SK-N-SH (cell line): Measurements from ENCODE around the gene PNMA1. TPM values are rescaled to one million over a fixed set of nuclear protein-coding genes. Genes with fewer than 3 reads are reported as not detected.

ENCODE experiments used
- CTCF ChIA-PET: fragments of 300-600, 350-600 bp; formaldehyde crosslinking; extraction: SDS; loops from one replicate; lab custom pipeline; 2021; lab: Yijun Ruan, JAX
- POLR2A ChIA-PET: fragments of 350-600 bp; sonication (Branson Sonifier 250); formaldehyde crosslinking; extraction: SDS; loops from one replicate; lab custom pipeline; 2020; ENCODE audit warnings: antibody characterized with exemption, inconsistent platforms; lab: Yijun Ruan, JAX
- DNase-seq: peaks from one replicate; pipeline ENCODE4 v3.0.0; 2012
- H2AFZ ChIP-seq: fragments of 200-600 bp; sonication (generic); 2 replicates; pipeline ENCODE4 v1.8.1; 2016; ENCODE audit warnings: antibody characterized with exemption, mild to moderate bottlenecking, low read depth
- H3F3A ChIP-seq: fragments of 200-600 bp; sonication (generic); replicated peaks from 2 replicates; pipeline ENCODE3; 2016; ENCODE audit warnings: antibody characterized with exemption, mild to moderate bottlenecking; ENCODE audit not compliant: insufficient read depth
- H3K27ac ChIP-seq, 2 experiments: fragments of 200-500 bp in 1 of 2; fragments of 200-600 bp in 1 of 2; sonication (Bioruptor generic) in 1 of 2; sonication (generic), shearing (Covaris generic) in 1 of 2; 2 replicates each; pipeline versions ENCODE4 v1.5.1 to v1.6.1; 2014 to 2016; ENCODE audit warnings: low read depth in 2 of 2, inconsistent platforms in 1 of 2, low read length in 1 of 2, mild to moderate bottlenecking in 1 of 2, mixed read lengths in 1 of 2
- H3K27me3 ChIP-seq: fragments of 200-600 bp; sonication (generic), shearing (Covaris generic); 2 replicates; pipeline ENCODE4 v1.6.1; 2016; ENCODE audit warnings: mixed run types; ENCODE audit not compliant: insufficient read depth
- H3K36me3 ChIP-seq, 2 experiments: fragments of 200-500 bp in 1 of 2; fragments of 200-600 bp in 1 of 2; sonication (Bioruptor generic) in 1 of 2; sonication (generic) in 1 of 2; replicated peaks in 1 of 2; 2 replicates each; pipeline versions ENCODE3 to v1.5.1; 2014 to 2016; ENCODE audit warnings: low read length in 1 of 2, mild to moderate bottlenecking in 1 of 2; ENCODE audit not compliant: insufficient read depth in 2 of 2, control insufficient read depth in 1 of 2
- H3K4me1 ChIP-seq, 2 experiments: fragments of 200-500 bp in 1 of 2; fragments of 200-600 bp in 1 of 2; sonication (Bioruptor generic) in 1 of 2; sonication (generic), shearing (Covaris generic) in 1 of 2; 2 replicates each; pipeline versions ENCODE4 v1.5.1 to v1.6.1; 2014 to 2016; ENCODE audit warnings: low read depth in 1 of 2, low read length in 1 of 2, mixed run types in 1 of 2; ENCODE audit not compliant: insufficient read depth in 2 of 2, control insufficient read depth in 1 of 2
- H3K4me2 ChIP-seq: fragments of 200-600 bp; sonication (generic), shearing (Covaris generic); 2 replicates; pipeline ENCODE4 v1.6.1; 2017; ENCODE audit warnings: mixed run types
- H3K4me3 ChIP-seq, 2 experiments: fragments of 200-500 bp in 1 of 2; fragments of 200-600 bp in 1 of 2; sonication (Bioruptor generic) in 1 of 2; sonication (generic), shearing (Covaris generic) in 1 of 2; 2 replicates each; pipeline versions ENCODE4 v1.5.1 to v1.8.1; 2014 to 2016; ENCODE audit warnings: low read depth in 2 of 2, inconsistent platforms in 1 of 2, low read length in 1 of 2, mild to moderate bottlenecking in 1 of 2, mixed read lengths in 1 of 2, moderate library complexity in 1 of 2
- H3K79me2 ChIP-seq: fragments of 200-600 bp; sonication (generic); 2 replicates; pipeline ENCODE4 v1.8.1; 2017; ENCODE audit warnings: mild to moderate bottlenecking; ENCODE audit not compliant: insufficient read depth
- H3K9ac ChIP-seq: fragments of 200-600 bp; sonication (generic); 2 replicates; pipeline ENCODE4 v1.6.1; 2017; ENCODE audit warnings: mixed run types
- H3K9me2 ChIP-seq: fragments of 200-600 bp; sonication (generic); 2 replicates; pipeline ENCODE4 v1.6.1; 2017; ENCODE audit warnings: mixed run types
- H3K9me3 ChIP-seq: fragments of 200-600 bp; sonication (generic); 2 replicates; pipeline ENCODE4 v1.6.1; 2017; ENCODE audit warnings: mixed run types, mild to moderate bottlenecking, moderate library complexity
- H4K20me1 ChIP-seq: fragments of 200-600 bp; sonication (generic); 2 replicates; pipeline ENCODE4 v1.6.1; 2017; ENCODE audit warnings: mild to moderate bottlenecking, mixed run types; ENCODE audit not compliant: insufficient read depth
- CTCF ChIP-seq: fragments of 200-600 bp; sonication (generic); IDR thresholded peaks from 2 replicates; pipeline ENCODE4 v1.6.1; 2017; ENCODE audit warnings: antibody characterized with exemption, mild to moderate bottlenecking, moderate library complexity
- ELF1 ChIP-seq: IDR thresholded peaks from 2 replicates; pipeline ENCODE4 v1.4.0; 2012
- EZH2phosphoT487 ChIP-seq: fragments of 200-600 bp; sonication (generic); IDR thresholded peaks from 2 replicates; pipeline ENCODE4 v1.6.1; 2017; ENCODE audit warnings: low read depth, mixed run types, mild to moderate bottlenecking, antibody characterized with exemption, moderate library complexity, borderline replicate concordance
- GABPA ChIP-seq: IDR thresholded peaks from 2 replicates; pipeline ENCODE4 v1.4.0; 2012; ENCODE audit warnings: low read depth, mild to moderate bottlenecking
- GATA2 ChIP-seq: sonication (generic); formaldehyde crosslinking; IDR thresholded peaks from 2 replicates; pipeline ENCODE4 v1.5.0; 2020; ENCODE audit warnings: mild to moderate bottlenecking, missing genetic modification reagents
- MEF2A ChIP-seq: IDR thresholded peaks from 2 replicates; pipeline ENCODE4 v1.4.0; 2012; ENCODE audit warnings: low read depth, borderline replicate concordance
- MXI1 ChIP-seq: IDR thresholded peaks from 2 replicates; pipeline ENCODE4 v1.6.1; 2012; ENCODE audit warnings: mild to moderate bottlenecking, low read depth, low read length, improper control_type of control experiment
- NRF1 ChIP-seq: IDR thresholded peaks from 2 replicates; pipeline ENCODE4 v1.6.1; 2012; ENCODE audit warnings: low read depth, mild to moderate bottlenecking, low read length
- PBX3 ChIP-seq: IDR thresholded peaks from 2 replicates; pipeline ENCODE4; 2012
- POLR2AphosphoS5 ChIP-seq: IDR thresholded peaks from 2 replicates; pipeline ENCODE4 v1.6.1; 2012; ENCODE audit warnings: low read depth, low read length
- RCOR1 ChIP-seq: fragments of 150-350 bp; IDR thresholded peaks from 2 replicates; pipeline ENCODE4 v1.6.1; 2017; ENCODE audit warnings: antibody characterized with exemption, low read length
- RFX5 ChIP-seq: IDR thresholded peaks from 2 replicates; pipeline ENCODE4 v1.6.1; 2012; ENCODE audit warnings: mild to moderate bottlenecking, improper control_type of control experiment, low read length
- SIN3A ChIP-seq: IDR thresholded peaks from 2 replicates; pipeline ENCODE4 v1.6.1; 2012; ENCODE audit warnings: low read depth, mild to moderate bottlenecking, low read length, moderate library complexity, borderline replicate concordance
- TCF12 ChIP-seq: IDR thresholded peaks from 2 replicates; pipeline ENCODE4 v1.4.0; 2012
- TEAD4 ChIP-seq: IDR thresholded peaks from 2 replicates; pipeline ENCODE4 v1.4.0; 2012; ENCODE audit warnings: mild to moderate bottlenecking, borderline replicate concordance; ENCODE audit not compliant: insufficient read depth
- USF2 ChIP-seq: fragments of 150-350 bp; IDR thresholded peaks from 2 replicates; pipeline ENCODE4 v1.6.1; 2017; ENCODE audit warnings: antibody characterized with exemption, low read length, low read depth, borderline replicate concordance
- YY1 ChIP-seq: IDR thresholded peaks from 2 replicates; pipeline ENCODE4 v1.4.0; 2012; ENCODE audit warnings: low read depth, mild to moderate bottlenecking
- ZBTB33 ChIP-seq: IDR thresholded peaks from 2 replicates; pipeline ENCODE4 v1.4.0; 2012; ENCODE audit warnings: low read depth, borderline replicate concordance
- WGBS: methylation state at CpG from one replicate; pipeline ENCODE4 v1.1.6; 2017; ENCODE audit warnings: low lambda C conversion rate; 5-methylcytosine and 5-hydroxymethylcytosine counted together
- polyA plus RNA-seq, 3 experiments: library from polyadenylated mRNA; depleted of rRNA; stranded (reverse); fragments of >200 nt; gene quantifications; 2 replicates each; pipeline ENCODE4 v1.2.3, GENCODE V29; 2012
- TF ChIP-seq, protein P1 (sequence below): IDR thresholded peaks from 2 replicates; pipeline ENCODE4 v1.6.1; 2012; ENCODE audit warnings: mild to moderate bottlenecking, low read depth, low read length, moderate library complexity
- TF ChIP-seq, protein P2 (sequence below): fragments of 150-350 bp; IDR thresholded peaks from 2 replicates; pipeline ENCODE4 v1.6.1; 2016; ENCODE audit warnings: mild to moderate bottlenecking, low read depth, low read length

Gene PNMA1
- polyA plus RNA-seq, 1 of the 3 experiments (the other 2 are of a cell fraction): 31.5 TPM

DNA sequence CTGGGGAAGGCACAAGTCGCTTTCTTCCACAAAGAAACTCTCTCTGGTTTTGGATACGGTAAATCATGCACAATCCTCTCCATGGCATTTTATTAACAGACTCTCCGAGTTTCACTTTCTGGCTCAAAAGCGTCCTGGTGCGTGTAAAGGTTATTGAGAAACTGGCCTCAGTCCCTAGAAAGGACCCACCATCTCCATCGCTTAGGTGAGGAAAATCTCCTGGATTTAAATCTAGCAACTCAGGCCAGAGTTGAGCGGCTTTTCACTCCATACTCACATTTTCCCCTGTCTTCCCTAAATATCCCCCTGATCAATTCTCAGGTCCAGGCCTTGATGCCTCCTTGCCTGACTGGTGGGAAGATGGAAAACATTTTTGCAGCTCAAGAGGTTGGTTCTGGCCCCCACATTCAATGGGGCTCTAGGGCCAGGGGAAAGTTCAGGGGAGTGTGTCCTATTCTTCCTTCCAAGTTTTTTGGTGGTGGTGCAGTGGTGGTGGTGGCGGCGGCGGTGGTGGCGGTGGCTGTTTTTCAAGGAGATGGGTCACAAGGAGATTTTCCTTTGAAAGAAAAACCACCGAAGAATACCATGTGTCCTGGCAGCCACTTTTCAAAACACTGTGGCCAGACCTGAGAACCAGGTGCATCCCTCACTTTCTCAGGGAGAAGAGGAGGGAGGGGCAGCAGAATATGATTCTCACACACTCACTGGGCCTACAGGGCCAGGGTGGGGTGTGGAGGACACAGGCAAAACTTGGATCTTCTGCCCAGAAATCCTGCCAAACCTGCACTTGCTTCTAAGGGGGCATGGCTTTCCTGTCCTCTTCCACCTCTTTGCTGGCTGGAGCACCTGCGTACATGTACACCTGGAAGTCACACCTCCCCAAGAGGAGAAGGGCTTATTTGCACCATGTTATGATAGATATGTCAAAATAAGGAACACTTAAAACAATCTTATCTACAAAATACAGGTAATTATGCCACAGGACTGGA is 46.7 kb upstream of the PNMA1 start:
- Histone ChIP-seq H3K9me2 (no peaks in the 10 kb centered on the region), H3K4me1 (peaks cover 38 to 52% of the 10 kb centered on the region in 2 experiments), H3K4me3 (peak overlapping the region; percentile 67 to 72), H3K9me3 (no peaks in the 10 kb centered on the region), H3F3A (peaks cover 32% of the 10 kb centered on the region), H3K27me3 (no peaks in the 10 kb centered on the region), H4K20me1 (peaks cover 56% of the 10 kb centered on the region), H3K27ac (peak overlapping the region; percentile 85 to 96), H3K4me2 (peak overlapping the region; percentile 83), H3K79me2 (peaks cover 74% of the 10 kb centered on the region), H2AFZ (peak overlapping the region; percentile 35; the same call in 1 of the 2 replicates), H3K36me3 (no peaks in the 10 kb centered on the region), H3K9ac (peak overlapping the region; percentile 73)
- TF ChIP-seq ELF1: no peak
- no peak for TF ChIP-seq USF2
- no peak for TF ChIP-seq GABPA
- TF ChIP-seq, protein P1, sequence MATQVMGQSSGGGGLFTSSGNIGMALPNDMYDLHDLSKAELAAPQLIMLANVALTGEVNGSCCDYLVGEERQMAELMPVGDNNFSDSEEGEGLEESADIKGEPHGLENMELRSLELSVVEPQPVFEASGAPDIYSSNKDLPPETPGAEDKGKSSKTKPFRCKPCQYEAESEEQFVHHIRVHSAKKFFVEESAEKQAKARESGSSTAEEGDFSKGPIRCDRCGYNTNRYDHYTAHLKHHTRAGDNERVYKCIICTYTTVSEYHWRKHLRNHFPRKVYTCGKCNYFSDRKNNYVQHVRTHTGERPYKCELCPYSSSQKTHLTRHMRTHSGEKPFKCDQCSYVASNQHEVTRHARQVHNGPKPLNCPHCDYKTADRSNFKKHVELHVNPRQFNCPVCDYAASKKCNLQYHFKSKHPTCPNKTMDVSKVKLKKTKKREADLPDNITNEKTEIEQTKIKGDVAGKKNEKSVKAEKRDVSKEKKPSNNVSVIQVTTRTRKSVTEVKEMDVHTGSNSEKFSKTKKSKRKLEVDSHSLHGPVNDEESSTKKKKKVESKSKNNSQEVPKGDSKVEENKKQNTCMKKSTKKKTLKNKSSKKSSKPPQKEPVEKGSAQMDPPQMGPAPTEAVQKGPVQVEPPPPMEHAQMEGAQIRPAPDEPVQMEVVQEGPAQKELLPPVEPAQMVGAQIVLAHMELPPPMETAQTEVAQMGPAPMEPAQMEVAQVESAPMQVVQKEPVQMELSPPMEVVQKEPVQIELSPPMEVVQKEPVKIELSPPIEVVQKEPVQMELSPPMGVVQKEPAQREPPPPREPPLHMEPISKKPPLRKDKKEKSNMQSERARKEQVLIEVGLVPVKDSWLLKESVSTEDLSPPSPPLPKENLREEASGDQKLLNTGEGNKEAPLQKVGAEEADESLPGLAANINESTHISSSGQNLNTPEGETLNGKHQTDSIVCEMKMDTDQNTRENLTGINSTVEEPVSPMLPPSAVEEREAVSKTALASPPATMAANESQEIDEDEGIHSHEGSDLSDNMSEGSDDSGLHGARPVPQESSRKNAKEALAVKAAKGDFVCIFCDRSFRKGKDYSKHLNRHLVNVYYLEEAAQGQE: no peak
- no peak for TF ChIP-seq NRF1
- TF ChIP-seq SIN3A: no peak
- TF ChIP-seq YY1: no peak
- no peak for TF ChIP-seq TEAD4
- TF ChIP-seq PBX3: no peak
- TF ChIP-seq EZH2phosphoT487: no peak
- TF ChIP-seq MXI1: no peak
- TF ChIP-seq, protein P2, sequence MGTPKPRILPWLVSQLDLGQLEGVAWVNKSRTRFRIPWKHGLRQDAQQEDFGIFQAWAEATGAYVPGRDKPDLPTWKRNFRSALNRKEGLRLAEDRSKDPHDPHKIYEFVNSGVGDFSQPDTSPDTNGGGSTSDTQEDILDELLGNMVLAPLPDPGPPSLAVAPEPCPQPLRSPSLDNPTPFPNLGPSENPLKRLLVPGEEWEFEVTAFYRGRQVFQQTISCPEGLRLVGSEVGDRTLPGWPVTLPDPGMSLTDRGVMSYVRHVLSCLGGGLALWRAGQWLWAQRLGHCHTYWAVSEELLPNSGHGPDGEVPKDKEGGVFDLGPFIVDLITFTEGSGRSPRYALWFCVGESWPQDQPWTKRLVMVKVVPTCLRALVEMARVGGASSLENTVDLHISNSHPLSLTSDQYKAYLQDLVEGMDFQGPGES: no peak
- TF ChIP-seq GATA2 (CRISPR knock-in tag): no peak
- no peak for TF ChIP-seq CTCF
- no peak for TF ChIP-seq RFX5
- no peak for TF ChIP-seq MEF2A
- no peak for TF ChIP-seq TCF12
- no peak for TF ChIP-seq ZBTB33
- no peak for TF ChIP-seq POLR2AphosphoS5
- no peak for TF ChIP-seq RCOR1
- no peak for DNase-seq
- ChIA-PET POLR2A (interaction anchor here (0.6 to 1.1 kb wide), 3 partner anchors 11 to 26 kb away, joined by 3 to 4 read pairs (median 3); no protein-coding TSS in a partner anchor), CTCF (interaction anchor here (1.1 to 9.6 kb wide), 8 partner anchors 10 to 30 kb away, joined by 3 to 95 read pairs (median 14); no protein-coding TSS in a partner anchor)
- 69% methylated on average over 13 of the region's 13 CpGs for WGBS
